ENCODE data around the gene OR5D14.

- TF ChIP-seq CTCF (IDR thresholded peaks at IDR 0.05; ENCODE audit: low read length) (no peak), EZH2phosphoT487 (IDR thresholded peaks at IDR 0.05; ENCODE audit: low read length) (no peak)
These were observed 10.9 kb downstream of the OR5D14 start for GRCh38 chr11:55806248-55806647.
